NCI-H69 (cell line): ENCODE data around the gene KLHDC4.

Experiments used
- DNase-seq: peaks from one replicate; lab custom pipeline; 2025; lab: John Stamatoyannopoulos, UW

KLHDC4 gene

DNA sequence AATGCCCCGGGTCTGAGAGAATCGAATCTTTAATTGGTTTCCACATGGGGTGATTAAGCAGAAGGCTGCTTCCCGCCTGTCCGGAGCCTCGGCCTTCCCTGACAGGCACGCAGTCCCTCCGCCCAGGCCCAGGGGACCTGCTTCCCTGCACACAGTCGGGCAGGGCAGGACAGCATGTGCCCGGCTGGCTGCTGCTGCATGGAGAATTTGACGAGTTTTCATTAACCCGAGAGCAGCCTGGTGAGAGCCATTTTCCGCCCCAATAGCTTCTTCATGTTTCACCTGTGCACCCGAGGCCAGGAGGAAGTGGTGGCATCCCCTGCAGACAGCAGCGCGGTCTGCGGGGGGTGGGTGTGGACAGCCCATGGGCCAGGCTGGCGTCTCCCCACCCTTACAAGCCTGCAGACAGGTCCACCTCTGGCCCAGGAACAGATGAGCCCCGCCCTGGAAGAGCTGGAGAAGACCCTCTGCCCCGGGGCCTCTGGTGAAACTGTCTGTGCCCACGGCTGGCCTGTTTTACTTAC, 67.0 kb downstream of the KLHDC4 start:
- DNase-seq = no peak

DNA sequence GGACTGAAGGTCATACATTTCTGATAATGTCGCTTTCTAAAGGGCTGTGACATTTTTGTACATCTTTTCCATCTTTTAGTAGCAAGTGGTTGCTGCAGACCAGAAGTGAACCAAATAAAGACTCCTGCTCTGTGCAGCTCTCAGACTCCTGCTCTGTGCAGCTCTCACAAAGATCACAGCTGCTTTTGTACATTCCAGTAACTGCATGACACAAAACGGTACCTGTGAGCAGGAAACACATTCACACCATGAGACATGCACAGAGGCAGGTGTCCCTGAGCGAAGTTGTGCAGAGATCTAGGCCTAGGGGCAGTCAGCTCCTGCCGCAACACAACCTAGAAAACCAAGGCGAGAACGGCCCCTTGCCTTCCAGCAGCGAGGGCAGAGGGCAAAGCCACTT, 67.5 kb downstream of the KLHDC4 start:
- DNase-seq = no peak

DNA sequence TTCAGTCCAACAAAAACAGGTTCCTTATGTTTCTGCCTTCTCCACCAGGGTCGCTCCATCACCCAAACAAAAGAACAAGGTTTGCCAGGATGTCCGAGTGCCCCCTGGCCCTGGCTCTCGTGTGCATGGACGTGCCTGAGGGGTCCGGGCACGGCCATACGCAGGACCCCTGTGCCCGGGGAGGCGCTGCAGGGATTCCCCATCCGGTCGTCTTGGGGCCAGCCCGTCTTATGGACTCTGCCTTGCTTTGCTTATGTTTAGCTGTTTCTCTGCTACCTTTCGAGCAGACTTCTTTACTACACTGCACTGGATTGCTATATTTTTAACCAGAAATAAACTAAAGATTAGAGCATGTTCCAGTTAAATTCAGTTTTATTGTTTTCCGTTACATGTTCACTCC, 68.0 kb downstream of the KLHDC4 start:
- no peak for DNase-seq

DNA sequence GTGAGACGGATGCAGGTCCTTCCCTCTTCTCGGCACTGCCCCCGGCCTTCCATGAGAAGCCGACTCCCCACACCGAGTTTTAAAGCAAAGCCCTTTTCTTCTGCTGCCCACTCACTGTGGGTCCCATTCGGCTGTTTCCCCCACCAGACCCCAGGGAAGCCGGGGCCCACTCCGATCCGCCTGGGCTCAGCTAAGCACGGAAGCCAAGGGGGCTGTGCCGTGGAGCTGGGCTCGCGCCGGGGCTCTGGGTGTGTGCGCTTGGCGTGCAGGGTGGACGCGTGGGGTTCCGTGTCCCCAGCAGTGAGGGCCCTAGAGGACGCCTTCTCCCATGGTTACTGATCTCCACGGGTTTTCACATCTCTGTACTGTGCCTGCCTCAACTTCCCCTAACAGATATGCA, 68.5 kb downstream of the KLHDC4 start:
- no peak for DNase-seq

DNA sequence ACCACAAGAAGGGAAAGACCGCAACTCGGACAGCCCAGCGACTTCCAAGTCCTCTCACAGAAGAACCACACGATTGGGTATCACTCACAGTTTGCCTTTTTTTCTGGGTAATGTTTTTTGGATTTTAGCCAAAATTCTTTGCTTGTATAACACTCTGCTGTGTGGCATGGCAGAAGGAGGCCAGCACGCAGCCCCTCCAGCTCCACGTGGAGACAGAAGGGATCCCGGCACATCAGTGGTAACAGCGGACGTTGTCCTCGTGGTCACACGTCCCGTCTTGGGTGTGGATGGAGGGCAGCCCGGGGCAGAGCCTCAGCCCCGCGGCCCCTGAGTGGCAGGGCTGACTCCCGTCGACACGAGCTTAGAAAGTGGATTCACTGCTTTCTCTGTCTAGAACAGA, 69.1 kb downstream of the KLHDC4 start:
- no peak for DNase-seq

DNA sequence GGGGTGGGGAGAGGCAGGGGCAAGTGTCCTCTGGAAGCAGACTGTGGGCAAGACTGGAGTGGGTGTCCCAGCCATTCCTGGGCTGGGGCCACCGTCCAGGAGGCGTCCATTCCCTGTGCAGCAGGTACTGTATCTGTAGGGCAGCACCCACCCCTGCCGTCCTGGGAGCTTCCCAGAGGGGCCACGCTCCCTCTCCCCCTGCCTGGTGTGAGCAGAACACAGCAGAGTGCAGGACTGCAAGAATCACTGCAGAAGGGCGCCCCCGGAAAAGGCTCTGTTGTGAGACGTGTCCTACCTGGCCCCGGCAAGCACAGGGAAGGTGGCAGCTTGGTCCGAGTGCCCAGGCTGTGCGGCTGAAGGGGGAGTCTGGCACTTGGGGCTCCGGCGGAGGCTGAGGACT, 70.3 kb downstream of the KLHDC4 start:
- no peak for DNase-seq

DNA sequence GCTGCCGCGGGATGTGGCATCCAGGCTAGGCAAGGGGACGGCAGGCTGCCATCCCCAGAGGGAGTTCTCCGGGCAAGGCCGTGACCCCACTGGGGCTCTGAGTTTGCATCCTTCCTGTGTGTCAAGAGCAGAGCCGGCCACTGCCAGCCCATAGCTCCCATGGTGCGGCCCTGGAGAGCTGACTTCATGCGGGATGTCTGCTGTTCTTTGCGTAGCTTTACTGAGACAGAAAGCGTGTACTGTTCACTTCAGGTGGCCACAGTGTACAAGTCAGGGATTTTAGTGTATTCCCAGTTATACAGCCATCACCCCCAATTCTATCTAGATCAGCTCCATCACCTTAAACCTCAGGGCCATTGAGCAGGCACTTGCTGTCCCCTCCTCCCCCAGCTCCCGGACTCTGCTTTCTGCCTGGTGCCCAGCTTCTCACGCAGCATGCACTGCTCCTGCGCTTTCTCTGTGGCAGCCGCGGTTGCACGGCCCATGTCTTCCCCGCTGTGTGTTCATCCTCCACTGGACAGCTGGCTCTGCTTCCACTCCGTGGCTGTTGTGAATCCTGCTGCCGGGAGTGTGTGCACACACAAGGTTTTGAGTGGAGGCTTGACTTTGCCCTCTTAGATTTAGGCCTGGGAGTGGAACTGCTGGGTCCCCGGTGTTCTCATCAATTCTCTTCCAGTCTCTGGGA, 71.2 kb downstream of the KLHDC4 start:
- DNase-seq = no peak

DNA sequence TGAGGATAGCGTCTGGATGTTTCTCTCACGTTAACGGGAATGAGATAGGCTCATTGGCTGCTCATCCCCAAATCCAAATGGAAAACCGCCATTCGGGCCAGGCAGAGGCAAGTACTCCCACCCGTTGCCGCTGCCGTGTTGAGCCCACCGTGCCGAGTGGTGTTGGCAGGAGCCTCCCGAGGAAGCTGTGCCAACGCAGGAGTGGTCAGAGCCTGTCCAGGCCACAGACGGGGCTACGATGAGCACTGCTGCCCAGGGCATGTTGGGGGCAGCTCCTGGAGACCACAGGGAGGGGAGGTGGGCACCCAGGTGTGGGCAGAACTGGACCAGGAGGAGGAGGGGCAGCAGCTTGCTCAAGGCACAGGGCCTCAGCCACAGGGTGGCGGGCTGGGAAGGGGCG, 72.0 kb downstream of the KLHDC4 start:
- DNase-seq = no peak

DNA sequence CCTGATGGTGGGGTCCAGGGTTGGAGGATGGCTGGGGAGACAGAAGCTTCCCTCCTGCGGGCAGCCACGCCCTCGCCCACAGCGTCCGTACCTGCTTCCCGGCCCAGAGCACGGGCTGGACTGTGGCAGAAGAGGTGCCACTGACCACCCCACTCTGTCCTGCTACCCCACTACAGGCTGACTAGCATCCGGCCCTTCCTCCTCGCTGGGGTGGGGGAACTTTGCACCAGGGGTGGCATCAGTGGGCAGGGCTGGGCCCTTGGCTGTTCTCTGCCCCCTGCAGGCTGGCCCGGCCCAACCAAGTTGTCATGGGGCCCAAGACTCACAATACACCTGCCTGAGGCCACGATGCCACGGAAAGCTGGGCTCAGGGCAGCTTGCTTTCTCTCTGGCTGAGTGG, 73.0 kb downstream of the KLHDC4 start:
- no peak for DNase-seq

DNA sequence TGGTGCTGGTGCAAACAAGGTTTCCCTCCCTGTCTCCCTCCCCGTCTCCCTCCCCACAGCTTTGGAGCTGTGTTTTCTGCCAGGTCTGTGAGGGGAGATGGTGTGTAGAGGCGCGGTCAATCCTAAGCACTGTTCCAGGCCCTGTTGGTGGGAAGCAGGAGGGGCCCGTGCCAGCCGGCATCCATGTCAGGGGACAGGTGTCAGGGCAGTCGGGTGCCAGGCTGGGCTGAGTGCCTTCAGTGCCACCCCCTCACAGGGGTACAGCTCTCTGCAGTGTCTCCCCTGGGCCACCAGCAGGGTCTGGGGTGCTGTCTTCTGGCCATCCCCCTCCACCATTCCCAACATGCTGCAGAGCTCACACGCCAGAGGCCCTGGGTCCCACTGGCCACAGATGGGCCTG, 73.6 kb downstream of the KLHDC4 start:
- DNase-seq = no peak

DNA sequence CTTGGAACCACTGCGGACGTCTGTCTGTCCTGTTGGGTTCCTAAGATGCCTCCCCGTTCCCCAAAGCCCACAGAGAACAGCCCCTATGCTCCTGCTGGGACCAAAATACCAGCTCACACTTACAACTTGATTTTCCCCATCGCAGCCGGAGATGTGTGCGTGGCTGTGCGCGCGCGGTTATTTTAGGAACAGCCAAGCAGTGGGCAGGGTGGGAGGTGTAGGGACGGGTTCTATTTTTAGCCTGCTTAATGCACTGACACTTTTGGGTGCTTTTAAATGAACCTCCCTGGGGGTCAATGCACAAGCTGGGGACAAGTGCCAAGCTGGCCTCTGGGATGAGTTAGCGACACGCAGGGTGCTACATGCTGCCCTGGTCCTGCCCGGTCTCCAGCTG, 74.1 kb downstream of the KLHDC4 start:
- DNase-seq = no peak

DNA sequence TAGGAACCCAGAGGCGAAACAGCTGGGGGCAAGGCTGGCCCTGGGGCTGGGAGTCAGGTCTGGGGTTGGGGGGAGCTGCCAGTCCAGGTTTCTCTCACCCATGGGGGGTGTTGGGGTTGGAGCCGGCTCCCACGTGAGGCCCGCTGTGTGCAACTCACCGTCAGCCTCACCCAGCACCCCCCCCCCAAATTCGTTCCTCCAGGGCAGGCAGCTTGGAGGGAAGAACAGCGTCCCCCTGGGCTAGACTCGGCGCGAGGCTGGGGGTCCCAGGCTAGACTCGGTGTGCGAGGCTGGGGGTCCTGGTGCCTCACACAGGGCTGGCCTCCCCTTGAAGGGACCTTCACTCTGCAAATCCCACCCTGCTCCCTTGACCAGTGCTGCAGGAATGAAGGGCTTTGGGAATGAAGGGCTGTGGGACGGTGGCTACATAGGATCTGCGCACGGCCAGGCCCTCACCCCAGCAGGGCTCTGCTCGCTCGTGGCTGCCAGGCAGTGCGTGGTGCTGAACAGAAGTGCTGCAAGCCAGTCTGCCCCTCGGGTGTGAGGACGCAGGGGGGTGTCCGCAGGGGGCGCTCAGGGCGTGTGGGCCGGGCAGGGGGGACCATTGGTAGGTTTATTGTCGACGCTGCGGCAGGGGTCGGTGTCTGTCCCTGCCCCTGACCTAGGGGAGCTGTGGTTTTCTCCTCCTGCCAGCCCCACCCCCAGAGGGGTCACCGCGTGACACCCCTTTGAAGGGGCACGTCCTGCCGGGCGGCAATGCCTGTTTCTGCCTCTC, 74.7 kb downstream of the KLHDC4 start:
- DNase-seq = no peak

DNA sequence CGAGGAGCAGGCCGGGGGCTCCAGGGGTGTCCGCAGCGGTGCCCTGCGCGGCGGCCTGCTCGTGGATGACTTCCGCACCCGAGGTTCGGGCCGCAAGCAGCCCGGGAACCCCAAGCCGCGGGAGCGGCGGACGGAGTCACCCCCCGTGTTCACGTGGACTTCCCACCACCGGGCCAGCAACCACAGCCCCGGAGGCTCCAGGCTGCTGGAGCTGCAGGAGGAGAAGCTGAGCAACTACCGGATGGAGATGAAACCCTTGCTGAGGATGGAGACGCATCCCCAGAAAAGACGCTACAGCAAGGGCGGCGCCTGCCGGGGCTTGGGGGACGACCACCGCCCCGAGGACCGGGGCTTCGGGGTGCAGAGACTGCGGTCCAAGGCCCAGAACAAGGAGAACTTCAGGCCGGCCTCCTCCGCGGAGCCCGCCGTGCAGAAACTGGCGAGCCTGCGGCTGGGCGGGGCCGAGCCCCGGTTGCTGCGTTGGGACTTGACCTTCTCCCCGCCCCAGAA, 75.8 kb downstream of the KLHDC4 start:
- DNase-seq = no peak

DNA sequence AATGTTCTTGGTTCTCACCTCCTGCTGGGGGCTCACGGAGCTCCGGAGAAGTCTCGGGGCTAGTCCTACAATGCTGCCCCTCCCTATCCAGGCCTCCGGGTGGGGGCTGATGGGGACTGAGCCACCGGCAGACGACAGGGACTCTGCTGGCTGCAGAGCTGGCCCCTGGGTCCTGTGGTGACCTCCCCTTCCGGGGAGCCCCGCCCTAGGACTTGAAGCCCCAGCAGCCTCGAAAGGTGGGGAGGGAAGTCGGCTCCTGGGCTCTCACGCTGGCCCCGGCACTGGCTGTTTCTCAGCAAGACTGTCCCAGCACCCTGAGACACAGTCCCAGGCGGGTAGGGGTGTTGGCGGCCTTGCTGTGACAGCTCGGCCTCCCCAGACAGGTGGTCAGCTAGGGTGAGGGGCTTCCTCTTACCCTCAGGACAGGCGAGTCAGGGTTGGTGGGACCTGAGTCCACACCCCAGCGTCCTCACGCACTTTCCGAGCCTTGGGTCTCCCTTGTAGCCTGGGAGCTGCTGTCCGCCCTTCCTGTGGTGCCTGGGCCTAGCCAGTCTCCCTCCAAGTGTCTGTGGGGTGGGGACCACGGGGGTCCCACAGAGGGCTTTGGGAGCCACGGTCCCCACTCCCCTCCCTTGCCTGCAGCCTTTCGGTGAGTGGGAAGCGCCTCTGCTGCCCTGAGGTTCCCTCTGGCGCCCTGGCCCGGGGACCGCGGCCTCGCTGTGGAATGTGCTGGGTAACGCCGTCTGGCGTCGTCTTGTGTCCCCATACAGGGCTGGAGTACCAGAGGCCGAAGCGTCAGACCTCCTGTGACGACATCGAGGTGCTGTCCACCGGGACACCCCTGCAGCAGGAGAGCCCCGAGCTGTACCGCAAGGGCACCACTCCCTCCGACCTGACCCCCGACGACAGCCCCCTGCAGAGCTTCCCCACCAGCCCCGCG, 76.6 kb downstream of the KLHDC4 start:
- DNase-seq = no peak

DNA sequence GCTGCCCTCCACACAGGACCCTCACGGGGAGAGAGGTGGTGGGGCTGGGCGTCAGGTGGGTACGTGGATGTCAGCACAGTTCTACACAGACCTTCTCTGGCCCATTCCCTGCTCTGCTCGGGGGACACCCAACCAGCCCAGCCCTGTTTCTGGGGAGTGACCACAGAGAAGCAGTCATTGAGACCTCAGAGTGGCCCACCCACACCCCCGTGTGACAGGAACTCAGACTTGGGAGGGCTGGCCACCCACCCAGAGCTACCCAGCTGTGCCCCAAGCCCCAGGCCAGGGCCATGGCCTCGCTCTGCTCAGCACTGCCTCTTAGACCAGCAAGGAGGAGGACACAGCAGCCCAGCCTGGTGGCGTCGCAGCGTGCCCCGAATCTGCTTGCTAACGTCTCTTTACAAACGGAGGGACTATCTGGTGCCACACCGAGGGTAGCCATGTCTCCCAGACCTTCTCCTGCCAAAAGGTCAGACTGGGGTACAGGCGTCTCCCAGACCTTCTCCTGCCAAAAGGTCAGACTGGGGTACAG, 77.7 kb downstream of the KLHDC4 start:
- no peak for DNase-seq

DNA sequence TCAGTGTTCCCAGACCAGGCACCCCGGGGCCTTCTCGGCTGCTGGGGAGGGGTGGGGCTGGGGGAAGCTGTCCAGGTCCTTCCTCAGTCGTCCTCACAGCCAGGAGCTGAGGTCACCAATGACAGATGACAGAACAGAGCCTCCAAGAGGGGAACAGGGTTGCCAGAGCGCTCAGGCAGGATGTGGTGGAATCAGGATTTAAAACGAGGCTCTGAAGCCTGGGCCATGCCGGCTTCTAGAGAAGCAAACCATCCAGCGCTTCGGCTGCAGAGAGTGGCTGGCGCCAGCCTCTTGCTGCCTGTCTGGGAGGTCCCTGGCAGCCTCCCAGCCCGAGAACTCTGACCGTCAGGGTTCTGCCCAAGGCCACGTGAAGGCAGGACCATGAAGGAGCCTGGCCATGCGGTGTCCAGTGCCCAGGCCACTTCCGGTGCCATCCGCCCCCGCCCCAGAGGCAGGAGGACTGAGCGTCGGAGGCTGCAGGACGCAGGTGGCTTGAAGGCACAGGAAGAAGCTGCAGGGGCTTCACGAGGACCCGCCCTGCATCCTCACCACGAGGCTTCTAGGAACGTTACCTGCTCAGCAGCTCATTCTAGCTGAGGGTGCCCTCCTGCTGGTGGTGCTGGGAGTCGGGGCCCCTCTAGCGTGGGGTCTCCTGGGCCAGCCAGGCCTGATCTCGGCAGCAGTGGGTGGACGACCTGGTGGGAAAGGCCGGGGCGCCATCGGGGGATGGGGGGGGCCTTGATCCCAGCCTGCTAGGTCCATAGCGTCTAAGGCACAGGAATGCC, 78.5 kb downstream of the KLHDC4 start:
- no peak for DNase-seq

DNA sequence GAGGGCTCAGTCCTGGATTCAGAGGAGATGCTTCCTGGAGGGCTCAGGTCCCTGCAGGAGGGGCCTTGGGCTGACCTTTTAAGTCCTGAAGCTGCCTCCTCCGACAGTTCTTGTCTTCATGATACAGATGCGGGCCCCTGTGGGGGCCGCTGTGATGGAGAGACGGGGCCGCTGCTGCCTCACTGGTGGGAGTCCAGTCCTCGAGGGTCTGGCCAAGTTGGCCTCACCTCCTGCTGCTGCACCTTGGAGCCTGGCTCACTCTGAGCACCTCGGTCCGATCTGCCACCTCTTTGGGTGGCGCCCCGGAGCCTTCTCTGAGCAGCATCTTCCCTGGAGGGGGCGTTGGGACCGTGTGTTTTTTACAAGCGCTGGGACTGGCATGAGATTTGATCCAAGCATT, 79.1 kb downstream of the KLHDC4 start:
- DNase-seq = no peak

DNA sequence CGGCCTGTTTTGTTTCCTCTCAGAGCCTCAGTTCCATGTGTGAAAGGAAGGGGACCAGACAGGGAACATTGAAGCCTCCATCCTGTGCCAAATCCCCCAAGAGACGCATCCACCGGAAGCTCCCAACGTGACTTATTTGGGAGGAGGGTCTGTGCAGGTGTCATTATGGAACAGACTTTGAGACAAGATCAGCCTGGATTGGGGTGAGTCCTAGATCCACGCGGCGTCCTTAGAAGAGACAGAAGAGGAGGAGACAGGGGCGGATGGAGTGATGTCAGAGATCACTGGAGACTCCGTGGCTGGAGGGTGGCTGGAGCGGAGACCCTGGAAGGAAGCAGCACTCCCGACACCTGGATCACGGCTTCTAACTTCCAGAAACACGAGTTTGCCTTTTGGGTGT, 80.0 kb downstream of the KLHDC4 start:
- no peak for DNase-seq

DNA sequence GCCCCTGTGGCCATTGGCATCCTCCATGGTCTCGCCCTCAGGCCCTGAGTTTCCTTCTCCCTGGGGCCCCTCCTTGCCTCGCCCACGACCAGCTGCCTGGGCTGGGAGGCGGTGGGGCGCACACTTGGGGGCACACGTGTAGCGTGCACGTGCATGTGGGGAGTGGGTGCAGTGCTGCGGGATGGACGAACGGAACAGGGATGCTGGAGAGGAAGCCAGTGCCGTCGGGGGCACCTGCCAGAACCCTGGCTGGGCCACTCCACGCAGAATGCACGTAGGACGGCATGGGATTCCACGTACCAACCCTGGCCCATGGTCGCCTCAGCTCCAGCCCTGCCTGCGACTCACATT, 80.4 kb downstream of the KLHDC4 start:
- DNase-seq = no peak

DNA sequence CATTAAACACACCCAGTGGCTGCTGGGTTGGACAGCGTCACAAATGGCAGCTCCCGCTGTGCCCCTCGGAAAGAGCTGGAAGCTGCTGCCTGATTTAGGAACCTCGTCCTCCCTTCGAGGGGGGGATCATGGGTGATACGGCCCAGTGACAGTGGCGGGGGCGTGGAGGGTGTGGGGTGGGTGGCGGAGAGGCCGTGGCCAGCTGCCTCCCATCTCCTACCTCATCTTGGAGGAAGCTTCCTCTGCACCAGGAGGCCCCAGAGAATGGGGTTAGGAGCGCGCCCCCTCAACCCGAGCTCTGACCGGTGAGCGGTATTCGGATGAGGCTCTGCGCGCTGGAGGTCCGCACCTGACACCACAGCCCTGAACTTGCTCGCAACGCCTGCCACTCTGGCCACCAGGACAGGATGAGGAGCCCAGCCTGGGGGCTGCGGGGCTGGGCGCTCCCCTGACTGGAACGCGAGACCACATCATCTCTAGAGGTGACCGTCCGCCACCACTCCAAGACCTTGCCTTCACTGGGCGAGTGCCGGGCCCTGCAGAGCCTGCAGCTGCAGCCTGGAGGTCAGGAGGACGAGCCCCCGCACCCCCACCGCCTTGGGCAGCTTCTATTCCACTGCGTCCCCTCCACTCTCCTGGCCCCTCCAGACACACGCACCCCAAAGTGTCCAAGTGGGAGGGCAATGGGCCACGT, 80.9 kb downstream of the KLHDC4 start:
- no peak for DNase-seq
